Measurements from ENCODE around the gene TNFAIP6. TPM values are rescaled to one million over a fixed set of nuclear protein-coding genes. Genes with fewer than 3 reads are reported as not detected.

The TNFAIP6 gene
- total RNA-seq, 1 experiment from 2014 or later = 1.7 TPM

- Mint-ChIP-seq H3K4me1 (ENCODE audit: low read depth, unreplicated experiment) (no peaks in the 10 kb centered on the region), H3K27ac (ENCODE audit: unreplicated experiment) (no peak overlapping the region), H3K9me3 (ENCODE audit: low read depth, unreplicated experiment) (no peaks in the 10 kb centered on the region), H3K4me3 (ENCODE audit: low read depth, unreplicated experiment) (no peak overlapping the region), H3K36me3 (ENCODE audit: insufficient read depth, unreplicated experiment) (no peaks in the 10 kb centered on the region), H3K27me3 (ENCODE audit: unreplicated experiment) (no peaks in the 10 kb centered on the region)
- TF ChIP-seq, protein P1, sequence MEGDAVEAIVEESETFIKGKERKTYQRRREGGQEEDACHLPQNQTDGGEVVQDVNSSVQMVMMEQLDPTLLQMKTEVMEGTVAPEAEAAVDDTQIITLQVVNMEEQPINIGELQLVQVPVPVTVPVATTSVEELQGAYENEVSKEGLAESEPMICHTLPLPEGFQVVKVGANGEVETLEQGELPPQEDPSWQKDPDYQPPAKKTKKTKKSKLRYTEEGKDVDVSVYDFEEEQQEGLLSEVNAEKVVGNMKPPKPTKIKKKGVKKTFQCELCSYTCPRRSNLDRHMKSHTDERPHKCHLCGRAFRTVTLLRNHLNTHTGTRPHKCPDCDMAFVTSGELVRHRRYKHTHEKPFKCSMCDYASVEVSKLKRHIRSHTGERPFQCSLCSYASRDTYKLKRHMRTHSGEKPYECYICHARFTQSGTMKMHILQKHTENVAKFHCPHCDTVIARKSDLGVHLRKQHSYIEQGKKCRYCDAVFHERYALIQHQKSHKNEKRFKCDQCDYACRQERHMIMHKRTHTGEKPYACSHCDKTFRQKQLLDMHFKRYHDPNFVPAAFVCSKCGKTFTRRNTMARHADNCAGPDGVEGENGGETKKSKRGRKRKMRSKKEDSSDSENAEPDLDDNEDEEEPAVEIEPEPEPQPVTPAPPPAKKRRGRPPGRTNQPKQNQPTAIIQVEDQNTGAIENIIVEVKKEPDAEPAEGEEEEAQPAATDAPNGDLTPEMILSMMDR (IDR thresholded peaks at IDR 0.05; ENCODE audit: unreplicated experiment) = no peak
- BruUV-seq (replicated peaks) = no TSS peak
- CTCF ChIA-PET = no interaction called here
- intact Hi-C loops (cut with micrococcal nuclease; ENCODE audit: unreplicated experiment) = no loop called here
- DNase-seq = no peak
Observed at GRCh38 chr2:151391436-151391835, 34.0 kb downstream of the TNFAIP6 start.

- H3K27ac Mint-ChIP-seq (ENCODE audit: unreplicated experiment) = no peak overlapping the region
- no TSS peak for BruUV-seq (replicated peaks)
- CTCF ChIA-PET = no interaction called here
- no peaks in the 10 kb centered on the region for H3K4me1 Mint-ChIP-seq (ENCODE audit: low read depth, unreplicated experiment)
- H3K36me3 Mint-ChIP-seq (ENCODE audit: insufficient read depth, unreplicated experiment) = no peaks in the 10 kb centered on the region
- no peaks in the 10 kb centered on the region for H3K9me3 Mint-ChIP-seq (ENCODE audit: low read depth, unreplicated experiment)
- TF ChIP-seq, protein P1 (IDR thresholded peaks at IDR 0.05; ENCODE audit: unreplicated experiment) = no peak
- no peak for DNase-seq
- H3K4me3 Mint-ChIP-seq (ENCODE audit: low read depth, unreplicated experiment) = no peak overlapping the region
- no peaks in the 10 kb centered on the region for H3K27me3 Mint-ChIP-seq (ENCODE audit: unreplicated experiment)
- intact Hi-C loops (cut with micrococcal nuclease; ENCODE audit: unreplicated experiment) = no loop called here
Observed at GRCh38 chr2:151394509-151394908, 37.1 kb downstream of the TNFAIP6 start.

GRCh38 chr2:151395509-151396374 lies 38.4 kb downstream of the TNFAIP6 start:
- no peak overlapping the region for H3K27ac Mint-ChIP-seq (ENCODE audit: unreplicated experiment)
- H3K4me3 Mint-ChIP-seq (ENCODE audit: low read depth, unreplicated experiment) = no peak overlapping the region
- no peaks in the 10 kb centered on the region for H3K9me3 Mint-ChIP-seq (ENCODE audit: low read depth, unreplicated experiment)
- intact Hi-C loops (cut with micrococcal nuclease; ENCODE audit: unreplicated experiment) = no loop called here
- BruUV-seq (replicated peaks) = no TSS peak
- no peaks in the 10 kb centered on the region for H3K27me3 Mint-ChIP-seq (ENCODE audit: unreplicated experiment)
- DNase-seq = no peak
- no peaks in the 10 kb centered on the region for H3K4me1 Mint-ChIP-seq (ENCODE audit: low read depth, unreplicated experiment)
- CTCF ChIA-PET = no interaction called here
- TF ChIP-seq, protein P1 (IDR thresholded peaks at IDR 0.05; ENCODE audit: unreplicated experiment) = no peak
- H3K36me3 Mint-ChIP-seq (ENCODE audit: insufficient read depth, unreplicated experiment) = no peaks in the 10 kb centered on the region

- TF ChIP-seq, protein P1 (IDR thresholded peaks at IDR 0.05; ENCODE audit: unreplicated experiment) = no peak
- no peaks in the 10 kb centered on the region for H3K9me3 Mint-ChIP-seq (ENCODE audit: low read depth, unreplicated experiment)
- no peak overlapping the region for H3K27ac Mint-ChIP-seq (ENCODE audit: unreplicated experiment)
- BruUV-seq (replicated peaks) = no TSS peak
- no peaks in the 10 kb centered on the region for H3K36me3 Mint-ChIP-seq (ENCODE audit: insufficient read depth, unreplicated experiment)
- DNase-seq = no peak
- no peaks in the 10 kb centered on the region for H3K27me3 Mint-ChIP-seq (ENCODE audit: unreplicated experiment)
- H3K4me1 Mint-ChIP-seq (ENCODE audit: low read depth, unreplicated experiment) = no peaks in the 10 kb centered on the region
- CTCF ChIA-PET = no interaction called here
- intact Hi-C loops (cut with micrococcal nuclease; ENCODE audit: unreplicated experiment) = loop anchor here (10.0 kb wide), 1 partner anchor 65 kb away; no protein-coding TSS in a partner anchor
- no peak overlapping the region for H3K4me3 Mint-ChIP-seq (ENCODE audit: low read depth, unreplicated experiment)
Observed at GRCh38 chr2:151399981-151400380, 42.6 kb downstream of the TNFAIP6 start.

All from Calu3 (cell line).